Measurements from ENCODE around the gene LRCH1. TPM values are rescaled to one million over a fixed set of nuclear protein-coding genes. Genes with fewer than 3 reads are reported as not detected.
"Not testable (repeated sequence)": the region's sequence is repeated elsewhere in the genome, so short reads cannot be mapped to it uniquely, and the experiment has no call there.

The LRCH1 gene
- total and polyA plus RNA-seq, 5 donors, result 4.8 to 11.4 (median 10.2) TPM

DNA sequence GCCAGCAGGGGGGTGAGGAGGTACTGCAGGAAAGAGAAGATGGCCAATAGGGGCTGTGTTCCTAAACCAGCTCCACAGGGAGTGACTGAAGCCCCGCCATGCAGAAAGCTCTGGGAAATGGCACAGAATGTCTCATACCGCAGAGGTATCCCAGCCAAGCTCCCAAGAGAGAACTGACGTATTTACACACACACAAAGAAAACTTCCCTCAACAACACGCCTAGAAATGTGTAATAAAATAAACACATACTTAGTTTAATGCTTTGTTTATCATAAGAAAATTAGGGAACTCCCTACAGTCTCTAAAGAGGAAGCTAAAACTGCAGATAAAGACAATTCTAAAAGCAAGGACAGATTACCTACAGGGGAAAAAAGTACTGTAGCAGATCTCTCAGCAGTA lies 204.0 kb downstream of the LRCH1 start:
- H3K27me3 ChIP-seq (ENCODE audit: control insufficient read depth, insufficient read depth), result no peaks in the 10 kb centered on the region
- intact Hi-C loops (cut with DNase I), result no loop called here
- H3K27ac ChIP-seq (ENCODE audit: low read length), result no peak overlapping the region
- H3K9me3 ChIP-seq (ENCODE audit: control insufficient read depth, low read length), result no peaks in the 10 kb centered on the region
- ATAC-seq, result peak in 1 of 2 donors; percentile 53
- no peak overlapping the region for H3K4me3 ChIP-seq (ENCODE audit: low read length)
- 23% methylated on average over 4 of the region's 4 CpGs for WGBS
- no peaks in the 10 kb centered on the region for H3K4me1 ChIP-seq (ENCODE audit: control insufficient read depth, insufficient read depth, low read length)
- DNase-seq, result no peak

DNA sequence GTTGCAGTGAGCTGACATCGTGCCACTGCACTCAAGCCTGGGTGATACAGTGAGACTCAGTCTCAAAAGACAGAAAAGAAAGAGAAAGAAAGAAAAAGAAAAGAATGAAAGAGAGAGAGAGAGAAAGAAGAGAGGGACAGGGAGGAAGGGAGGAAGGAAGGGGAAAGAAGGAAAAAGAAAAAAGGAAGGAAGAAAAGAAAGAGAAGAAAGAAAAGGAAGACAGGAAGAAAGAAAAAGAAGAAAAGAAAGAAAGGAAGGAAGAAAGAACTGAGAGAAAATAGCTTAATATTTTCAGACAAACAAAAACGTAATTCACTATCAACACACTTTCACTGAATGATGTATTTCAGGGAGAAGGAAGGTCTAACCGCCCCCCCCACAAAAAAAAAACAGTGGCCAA lies 204.7 kb downstream of the LRCH1 start:
- Histone ChIP-seq H3K4me1 (ENCODE audit: control insufficient read depth, insufficient read depth, low read length) (no peaks in the 10 kb centered on the region), H3K27ac (ENCODE audit: low read length) (no peak overlapping the region), H3K4me3 (ENCODE audit: low read length) (no peak overlapping the region), H3K27me3 (ENCODE audit: control insufficient read depth, insufficient read depth) (no peaks in the 10 kb centered on the region), H3K9me3 (ENCODE audit: control insufficient read depth, low read length) (no peaks in the 10 kb centered on the region)
- ATAC-seq, result no peak
- intact Hi-C loops (cut with DNase I), result no loop called here
- WGBS, result 51% methylated on average over 3 of the region's 3 CpGs
- DNase-seq, result no peak

DNA sequence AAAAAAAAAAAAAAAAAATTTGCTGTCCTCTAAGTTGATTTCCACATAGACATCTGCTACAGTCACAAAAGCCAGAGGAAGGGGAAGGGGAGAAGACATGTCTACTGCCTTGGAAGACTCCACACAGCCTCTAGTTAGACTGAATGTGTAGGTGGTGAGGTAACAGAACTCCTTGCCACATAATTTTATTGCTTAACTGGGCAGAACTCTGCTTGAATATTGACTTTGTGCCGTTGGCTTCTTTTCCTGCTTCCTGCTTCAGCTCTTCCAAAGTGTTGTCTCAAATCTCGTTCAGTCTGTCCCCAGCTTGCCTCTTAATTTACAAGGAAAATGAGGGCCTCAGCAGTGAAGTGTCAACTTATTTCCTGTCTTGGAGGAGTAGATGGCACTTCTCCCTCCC lies 206.9 kb downstream of the LRCH1 start:
- WGBS, result 21% methylated on average over 2 of the region's 2 CpGs
- peak overlapping the region; percentile 35 for H3K27ac ChIP-seq (ENCODE audit: low read length)
- DNase-seq (no peak), ATAC-seq (peak; percentile 66 to 70)
- intact Hi-C loops (cut with DNase I), result no loop called here
- H3K9me3 ChIP-seq (ENCODE audit: control insufficient read depth, low read length), result no peaks in the 10 kb centered on the region
- H3K27me3 ChIP-seq (ENCODE audit: control insufficient read depth, insufficient read depth), result no peaks in the 10 kb centered on the region
- H3K4me1 ChIP-seq (ENCODE audit: control insufficient read depth, insufficient read depth, low read length), result no peaks in the 10 kb centered on the region
- H3K4me3 ChIP-seq (ENCODE audit: low read length), result no peak overlapping the region

DNA sequence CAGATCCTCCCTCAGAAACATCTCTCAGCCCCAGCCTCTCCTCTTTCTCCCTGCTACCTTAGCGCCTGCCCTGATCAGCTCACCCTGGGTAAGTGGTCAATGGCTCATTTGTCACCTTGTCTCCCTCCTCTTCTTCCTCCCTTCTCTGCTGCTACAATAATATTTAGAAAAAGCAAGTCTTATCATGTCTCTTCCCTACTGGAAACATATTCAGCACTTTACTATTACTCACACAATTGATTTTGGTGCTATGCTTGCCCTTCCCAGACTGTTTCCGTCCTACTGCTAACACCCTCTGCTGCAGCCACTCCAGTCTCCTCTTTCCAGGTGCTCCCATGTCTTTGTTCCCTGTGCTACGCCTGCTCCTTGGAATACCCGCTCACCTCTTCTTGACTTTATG lies 208.2 kb downstream of the LRCH1 start:
- Histone ChIP-seq H3K4me1 (ENCODE audit: control insufficient read depth, insufficient read depth, low read length) (no peaks in the 10 kb centered on the region), H3K27ac (ENCODE audit: low read length) (no peak overlapping the region)

GRCh38 chr13:46761866-46762265 lies 208.9 kb downstream of the LRCH1 start:
- Histone ChIP-seq H3K9me3 (ENCODE audit: control insufficient read depth, low read length) (no peaks in the 10 kb centered on the region), H3K27ac (ENCODE audit: low read length) (no peak overlapping the region), H3K4me3 (ENCODE audit: low read length) (no peak overlapping the region), H3K4me1 (ENCODE audit: control insufficient read depth, insufficient read depth, low read length) (no peaks in the 10 kb centered on the region), H3K27me3 (ENCODE audit: control insufficient read depth, insufficient read depth) (no peaks in the 10 kb centered on the region)
- no peak for ATAC-seq
- intact Hi-C loops (cut with DNase I), result no loop called here
- WGBS, result 85% methylated on average over 5 of the region's 5 CpGs
- DNase-seq, result no peak

More for the DNA sequence above, 208.2 kb downstream of the LRCH1 start:
- no peak overlapping the region for H3K4me3 ChIP-seq (ENCODE audit: low read length)
- H3K27me3 ChIP-seq (ENCODE audit: control insufficient read depth, insufficient read depth), result no peaks in the 10 kb centered on the region
- WGBS, result 89% methylated on average over 4 of the region's 4 CpGs
- intact Hi-C loops (cut with DNase I), result no loop called here
- no peak for ATAC-seq
- DNase-seq, result no peak
- H3K9me3 ChIP-seq (ENCODE audit: control insufficient read depth, low read length), result no peaks in the 10 kb centered on the region

- H3K4me3 ChIP-seq (ENCODE audit: low read length); H3K4me1 ChIP-seq (ENCODE audit: control insufficient read depth, insufficient read depth, low read length); ATAC-seq; H3K27me3 ChIP-seq (ENCODE audit: control insufficient read depth, insufficient read depth); DNase-seq; H3K9me3 ChIP-seq (ENCODE audit: control insufficient read depth, low read length); intact Hi-C loops (cut with DNase I); H3K27ac ChIP-seq (ENCODE audit: low read length): not testable (repeated sequence)
- WGBS, result 95% methylated on average over 4 of the region's 4 CpGs
Measured at GRCh38 chr13:46769925-46770324, 217.0 kb downstream of the LRCH1 start.

GRCh38 chr13:46771693-46772092 lies 218.7 kb downstream of the LRCH1 start:
- intact Hi-C loops (cut with DNase I), result no loop called here
- no peak for ATAC-seq
- H3K4me3 ChIP-seq (ENCODE audit: low read length), result no peak overlapping the region
- no peaks in the 10 kb centered on the region for H3K4me1 ChIP-seq (ENCODE audit: control insufficient read depth, insufficient read depth, low read length)
- no peaks in the 10 kb centered on the region for H3K27me3 ChIP-seq (ENCODE audit: control insufficient read depth, insufficient read depth)
- no peaks in the 10 kb centered on the region for H3K9me3 ChIP-seq (ENCODE audit: control insufficient read depth, low read length)
- DNase-seq, result no peak
- H3K27ac ChIP-seq (ENCODE audit: low read length), result no peak overlapping the region

- Histone ChIP-seq H3K27me3 (ENCODE audit: control insufficient read depth, insufficient read depth) (no peaks in the 10 kb centered on the region), H3K4me3 (ENCODE audit: low read length) (no peak overlapping the region), H3K27ac (ENCODE audit: low read length) (no peak overlapping the region), H3K4me1 (ENCODE audit: control insufficient read depth, insufficient read depth, low read length) (no peaks in the 10 kb centered on the region), H3K9me3 (ENCODE audit: control insufficient read depth, low read length) (no peaks in the 10 kb centered on the region)
- WGBS, result 55% methylated on average over 2 of the region's 2 CpGs
- DNase-seq, result no peak
- intact Hi-C loops (cut with DNase I), result no loop called here
- ATAC-seq, result no peak
Measured at GRCh38 chr13:46773541-46773940, 220.6 kb downstream of the LRCH1 start.

GRCh38 chr13:46775385-46776107 lies 222.6 kb downstream of the LRCH1 start:
- no peaks in the 10 kb centered on the region for H3K27me3 ChIP-seq (ENCODE audit: control insufficient read depth, insufficient read depth)
- ATAC-seq (peak; percentile 47 to 88), DNase-seq (no peak)
- no peaks in the 10 kb centered on the region for H3K4me1 ChIP-seq (ENCODE audit: control insufficient read depth, insufficient read depth, low read length)
- H3K9me3 ChIP-seq (ENCODE audit: control insufficient read depth, low read length), result no peaks in the 10 kb centered on the region
- intact Hi-C loops (cut with DNase I), result no loop called here
- peak overlapping the region; percentile 58 for H3K27ac ChIP-seq (ENCODE audit: low read length)
- no peak overlapping the region for H3K4me3 ChIP-seq (ENCODE audit: low read length)
- 65% methylated on average over 8 of the region's 8 CpGs for WGBS

DNA sequence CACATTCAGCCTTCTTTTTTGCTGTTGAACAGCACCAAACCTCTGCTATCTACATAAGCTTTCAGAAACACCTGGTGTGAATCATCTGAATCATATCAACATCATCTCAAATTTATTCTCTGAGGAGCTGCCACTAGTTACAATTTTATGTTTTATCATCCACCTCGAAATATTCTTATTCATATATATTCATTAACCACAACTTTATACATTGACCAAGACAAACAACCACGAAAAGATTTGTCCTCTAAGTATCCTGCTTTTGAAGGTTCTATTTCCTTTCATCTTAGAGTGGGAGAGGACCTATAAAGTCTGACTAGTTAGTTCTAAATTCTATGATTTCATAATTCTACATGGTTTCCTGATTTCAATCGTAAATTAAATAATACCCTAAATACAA lies 225.1 kb downstream of the LRCH1 start:
- ATAC-seq, result no peak
- intact Hi-C loops (cut with DNase I), result no loop called here
- H3K27me3 ChIP-seq (ENCODE audit: control insufficient read depth, insufficient read depth), result no peaks in the 10 kb centered on the region
- no peaks in the 10 kb centered on the region for H3K4me1 ChIP-seq (ENCODE audit: control insufficient read depth, insufficient read depth, low read length)
- 82% methylated on average over 3 of the region's 3 CpGs for WGBS
- no peak overlapping the region for H3K27ac ChIP-seq (ENCODE audit: low read length)
- DNase-seq, result no peak
- no peak overlapping the region for H3K4me3 ChIP-seq (ENCODE audit: low read length)
- H3K9me3 ChIP-seq (ENCODE audit: control insufficient read depth, low read length), result no peaks in the 10 kb centered on the region

DNA sequence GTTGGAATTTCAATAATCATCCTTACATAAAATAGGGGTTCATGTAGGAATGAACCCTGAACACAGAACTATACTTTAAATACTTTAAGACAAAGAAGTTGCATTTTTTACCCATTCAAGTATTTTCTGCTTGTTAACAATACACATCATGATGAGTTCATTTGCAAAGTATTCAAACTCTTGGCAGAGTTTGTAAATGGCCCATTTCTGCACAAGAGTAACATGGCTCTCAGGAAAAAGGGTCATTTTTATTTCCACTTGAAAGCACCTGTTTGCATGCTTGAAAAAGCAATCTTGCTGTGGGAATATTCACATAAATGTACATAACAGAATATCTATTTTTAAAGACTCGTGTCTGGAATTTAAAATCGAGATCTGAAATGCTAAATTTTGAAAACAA lies 225.9 kb downstream of the LRCH1 start:
- WGBS, result 82% methylated on average over 2 of the region's 2 CpGs
- no peaks in the 10 kb centered on the region for H3K9me3 ChIP-seq (ENCODE audit: control insufficient read depth, low read length)
- no peak overlapping the region for H3K27ac ChIP-seq (ENCODE audit: low read length)
- ATAC-seq, result no peak
- no peaks in the 10 kb centered on the region for H3K27me3 ChIP-seq (ENCODE audit: control insufficient read depth, insufficient read depth)
- intact Hi-C loops (cut with DNase I), result no loop called here
- H3K4me3 ChIP-seq (ENCODE audit: low read length), result no peak overlapping the region
- no peak for DNase-seq
- no peaks in the 10 kb centered on the region for H3K4me1 ChIP-seq (ENCODE audit: control insufficient read depth, insufficient read depth, low read length)

DNA sequence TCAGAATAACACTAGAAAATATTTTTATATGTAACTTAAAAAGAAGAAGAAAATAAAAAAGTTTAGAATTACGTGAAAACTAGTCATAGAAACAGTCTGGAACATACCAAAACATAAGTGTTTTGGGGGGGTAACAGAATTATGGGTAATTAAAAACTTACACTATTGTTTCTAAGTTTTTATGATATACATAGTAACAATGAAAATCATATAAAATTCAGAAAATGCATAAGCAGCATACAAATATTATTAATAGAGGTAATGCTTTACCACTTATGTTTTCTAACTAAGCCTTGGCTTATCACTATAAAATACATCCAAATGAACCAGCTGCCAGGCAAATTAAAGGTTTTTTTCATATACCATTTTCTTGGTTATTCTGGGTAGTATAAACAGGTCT lies 229.1 kb downstream of the LRCH1 start:
- ATAC-seq, result no peak
- no peak for DNase-seq
- Histone ChIP-seq H3K27ac (ENCODE audit: low read length) (no peak overlapping the region), H3K9me3 (ENCODE audit: control insufficient read depth, low read length) (no peaks in the 10 kb centered on the region), H3K4me3 (ENCODE audit: low read length) (no peak overlapping the region), H3K27me3 (ENCODE audit: control insufficient read depth, insufficient read depth) (no peaks in the 10 kb centered on the region), H3K4me1 (ENCODE audit: control insufficient read depth, insufficient read depth, low read length) (no peaks in the 10 kb centered on the region)
- intact Hi-C loops (cut with DNase I), result no loop called here
- WGBS, result 89% methylated on average over 1 of the region's 1 CpG

Measured in right cardiac atrium (tissue), 5 donors.